ENCODE measurements around the gene NAA60. TPM values are rescaled to one million over a fixed set of nuclear protein-coding genes. Genes with fewer than 3 reads are reported as not detected.
"Not testable (repeated sequence)": the region's sequence is repeated elsewhere in the genome, so short reads cannot be mapped to it uniquely, and the experiment has no call there.

The NAA60 gene
- total and polyA plus RNA-seq, 2 experiments from 2014 or later = 32.4 to 36.5 TPM

GRCh38 chr16:3473596-3473943 is 30.1 kb downstream of the NAA60 start:
- H3K27me3 ChIP-seq (ENCODE audit: insufficient read depth); H3K4me2 ChIP-seq; ATAC-seq; H3K9me2 ChIP-seq (ENCODE audit: insufficient read depth); H3K4me3 Mint-ChIP-seq; H3F3A ChIP-seq (replicated peaks; ENCODE audit: low read depth); H3K27me3 Mint-ChIP-seq (ENCODE audit: insufficient read depth, low read depth, poor library complexity); H2AFZ ChIP-seq; H3K36me3 Mint-ChIP-seq (ENCODE audit: low read depth); H3K4me1 ChIP-seq (ENCODE audit: insufficient read depth); H3K27ac ChIP-seq (ENCODE audit: low read depth); H3K4me3 ChIP-seq; H3K27ac Mint-ChIP-seq; H3K9me3 Mint-ChIP-seq; DNase-seq (ENCODE audit: low spot score); H3K36me3 ChIP-seq (ENCODE audit: insufficient read depth): not testable (repeated sequence)
- peaks cover 29% of the 10 kb centered on the region; the same call in 1 of the 2 replicates for H4K20me1 ChIP-seq (replicated peaks; ENCODE audit: insufficient read depth)
- peaks cover 21% of the 10 kb centered on the region for H3K4me1 Mint-ChIP-seq
- H3K79me2 ChIP-seq (replicated peaks; ENCODE audit: insufficient read depth) = peaks cover 83% of the 10 kb centered on the region

- peaks cover 14% of the 10 kb centered on the region; the same call in 2 of the 3 replicates for H3K4me1 Mint-ChIP-seq
- H3K36me3 Mint-ChIP-seq (ENCODE audit: low read depth) = peaks cover 7% of the 10 kb centered on the region; the same call in 2 of the 3 replicates
- ATAC-seq (no peak), DNase-seq (ENCODE audit: low spot score) (no peak)
- no peaks in the 10 kb centered on the region for H3K27me3 ChIP-seq (ENCODE audit: insufficient read depth)
- H3K4me3 ChIP-seq = no peak overlapping the region
- H4K20me1 ChIP-seq (replicated peaks; ENCODE audit: insufficient read depth) = peaks cover 29% of the 10 kb centered on the region; the same call in 1 of the 2 replicates
- H3K27ac Mint-ChIP-seq = no peak overlapping the region
- H3K79me2 ChIP-seq (replicated peaks; ENCODE audit: insufficient read depth) = peaks cover 83% of the 10 kb centered on the region
- no peaks in the 10 kb centered on the region for H3K9me3 Mint-ChIP-seq
- H3K4me1 ChIP-seq (ENCODE audit: insufficient read depth) = no peaks in the 10 kb centered on the region
- H3K27ac ChIP-seq (ENCODE audit: low read depth) = no peak overlapping the region
- no peak overlapping the region for H3K4me2 ChIP-seq
- H2AFZ ChIP-seq = no peak overlapping the region
- H3K36me3 ChIP-seq (ENCODE audit: insufficient read depth) = no peaks in the 10 kb centered on the region
- no peak overlapping the region for H3K4me3 Mint-ChIP-seq
- no peaks in the 10 kb centered on the region for H3F3A ChIP-seq (replicated peaks; ENCODE audit: low read depth)
- H3K27me3 Mint-ChIP-seq (ENCODE audit: insufficient read depth, low read depth, poor library complexity) = peaks cover 3% of the 10 kb centered on the region
- H3K9me2 ChIP-seq (ENCODE audit: insufficient read depth) = no peaks in the 10 kb centered on the region
- TF ChIP-seq EZH2phosphoT487 (IDR thresholded peaks at IDR 0.05; ENCODE audit: unreplicated experiment) (no peak), ZNF462 (CRISPR knock-in tag; IDR thresholded peaks at IDR 0.05) (no peak), ZNF331 (CRISPR knock-in tag; IDR thresholded peaks at IDR 0.05; ENCODE audit: low read depth) (no peak), CREB1 (CRISPR knock-in tag; IDR thresholded peaks at IDR 0.05; ENCODE audit: low read depth) (no peak), NANOG (IDR thresholded peaks at IDR 0.05; ENCODE audit: borderline replicate concordance) (no peak), ZNF114 (CRISPR knock-in tag; IDR thresholded peaks at IDR 0.05) (no peak), REST (IDR thresholded peaks at IDR 0.05; ENCODE audit: unreplicated experiment) (no peak), CTCF (conservative IDR thresholded peaks at IDR 0.05; ENCODE audit: low read depth in 2 of 2) (no peak), STAT1 (IDR thresholded peaks at IDR 0.05; ENCODE audit: unreplicated experiment) (no peak)
These were observed 30.8 kb downstream of the NAA60 start for GRCh38 chr16:3474136-3474779.

Data from GM23338 (cell line).